HG02885 (cell line): Measurements from ENCODE around the gene LAMA4.

Source experiments
- ATAC-seq: cut with Tn5 transposase; IDR thresholded peaks from one replicate; pipeline ENCODE4 v1.9.1; 2021; ENCODE audit warnings: mild to moderate bottlenecking; ENCODE audit not compliant: unreplicated experiment, poor library complexity

Gene LAMA4

GRCh38 chr6:112243861-112244827 lies 10.2 kb downstream of the LAMA4 start:
- no peak for ATAC-seq

GRCh38 chr6:112241820-112242429 lies 12.4 kb downstream of the LAMA4 start:
- no peak for ATAC-seq

GRCh38 chr6:112237595-112237994 lies 16.8 kb downstream of the LAMA4 start:
- no peak for ATAC-seq

GRCh38 chr6:112237066-112237465 lies 17.3 kb downstream of the LAMA4 start:
- ATAC-seq, result no peak

GRCh38 chr6:112235956-112236355 lies 18.4 kb downstream of the LAMA4 start:
- ATAC-seq, result no peak

- no peak for ATAC-seq
These were observed 19.8 kb downstream of the LAMA4 start for GRCh38 chr6:112234601-112235000.

GRCh38 chr6:112233847-112234246 lies 20.5 kb downstream of the LAMA4 start:
- no peak for ATAC-seq

GRCh38 chr6:112232845-112233256 lies 21.5 kb downstream of the LAMA4 start:
- ATAC-seq, result no peak

- ATAC-seq, result no peak
These were observed 22.7 kb downstream of the LAMA4 start for GRCh38 chr6:112231594-112232060.

- ATAC-seq, result no peak
These were observed 23.2 kb downstream of the LAMA4 start for GRCh38 chr6:112231164-112231563.

- no peak for ATAC-seq
These were observed 25.7 kb downstream of the LAMA4 start for GRCh38 chr6:112228480-112229332.

GRCh38 chr6:112227992-112228391 lies 26.4 kb downstream of the LAMA4 start:
- no peak for ATAC-seq

- no peak for ATAC-seq
These were observed 27.0 kb downstream of the LAMA4 start for GRCh38 chr6:112227411-112227810.

- ATAC-seq, result no peak
These were observed 28.7 kb downstream of the LAMA4 start for GRCh38 chr6:112225691-112226090.

- no peak for ATAC-seq
These were observed 30.3 kb downstream of the LAMA4 start for GRCh38 chr6:112224088-112224487.

GRCh38 chr6:112223070-112223861 lies 31.1 kb downstream of the LAMA4 start:
- no peak for ATAC-seq

GRCh38 chr6:112221981-112222852 lies 32.1 kb downstream of the LAMA4 start:
- no peak for ATAC-seq

- ATAC-seq, result no peak
These were observed 32.8 kb downstream of the LAMA4 start for GRCh38 chr6:112221561-112221960.

- no peak for ATAC-seq
These were observed 35.8 kb downstream of the LAMA4 start for GRCh38 chr6:112218563-112218962.
